ENCODE measurements around the gene USP47. TPM values are rescaled to one million over a fixed set of nuclear protein-coding genes. Genes with fewer than 3 reads are reported as not detected.

Gene USP47
- total RNA-seq, 1 donor from 2014 or later, result 38.7 TPM

- intact Hi-C loops (cut with micrococcal nuclease), result no loop called here
Measured at GRCh38 chr11:11923828-11924227, 82.1 kb downstream of the USP47 start.

DNA sequence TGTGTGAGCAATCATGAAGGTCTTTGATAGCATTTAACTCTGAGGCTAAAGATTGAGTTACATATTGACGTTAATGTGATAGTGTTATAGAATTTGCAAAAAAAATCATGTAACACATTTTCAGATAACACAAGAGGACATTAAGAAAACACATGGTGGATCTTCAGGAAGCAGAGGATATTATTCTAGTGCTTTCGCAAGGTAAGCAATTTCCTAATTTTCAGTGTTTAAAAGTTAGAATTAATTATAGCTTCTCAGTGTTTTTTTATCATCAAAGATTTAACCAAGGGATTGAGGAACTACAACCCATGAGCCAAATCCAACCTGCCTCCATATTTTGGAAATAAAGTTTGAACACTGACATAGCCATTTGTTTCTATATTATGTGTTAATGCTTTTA is 88.1 kb downstream of the USP47 start:
- intact Hi-C loops (cut with micrococcal nuclease), result loop anchor here (2.0 to 5.0 kb wide), 2 partner anchors 37 to 353 kb away; no protein-coding TSS in a partner anchor

- intact Hi-C loops (cut with micrococcal nuclease), result loop anchor here (1.0 to 5.0 kb wide), 3 partner anchors 36 to 351 kb away; no protein-coding TSS in a partner anchor
Measured at GRCh38 chr11:11931461-11932055, 89.8 kb downstream of the USP47 start.

DNA sequence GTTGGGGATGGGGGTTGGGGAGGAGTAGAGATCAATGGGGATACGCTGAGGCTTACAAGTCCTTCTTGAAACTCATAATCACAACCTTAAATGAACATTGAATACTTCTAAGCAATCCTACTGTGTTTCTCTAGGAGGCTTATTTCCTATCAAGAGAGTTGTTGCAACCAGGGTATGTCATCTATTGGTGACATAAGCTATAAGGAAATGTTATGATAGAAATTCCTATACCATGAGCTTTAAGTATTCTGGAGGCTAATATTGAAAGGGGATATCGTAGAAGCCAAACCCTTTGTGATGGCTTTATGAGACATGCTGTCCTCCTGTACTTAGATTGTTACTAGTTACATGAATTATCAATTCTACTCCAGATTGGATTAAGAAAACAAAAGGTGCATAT is 93.8 kb downstream of the USP47 start:
- intact Hi-C loops (cut with micrococcal nuclease), result no loop called here

DNA sequence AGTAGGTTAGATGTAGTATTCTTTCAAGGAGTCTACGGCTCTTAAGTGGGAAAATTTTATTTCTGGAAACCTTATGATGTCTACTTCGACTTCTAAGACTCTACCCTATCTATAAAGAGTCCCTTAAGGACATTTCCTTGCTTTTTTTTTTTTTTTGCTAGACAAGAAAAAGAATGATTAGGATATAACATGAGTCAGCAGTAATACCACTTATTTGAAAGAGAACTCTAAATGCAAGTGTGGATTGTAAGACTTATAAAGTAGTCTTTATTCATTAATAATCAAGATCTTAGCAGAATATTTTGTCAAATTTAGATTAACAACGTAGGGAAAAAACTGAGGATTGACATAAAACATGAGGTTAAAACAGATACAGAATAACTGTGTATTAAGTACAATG is 95.7 kb downstream of the USP47 start:
- intact Hi-C loops (cut with micrococcal nuclease), result no loop called here

GRCh38 chr11:11937957-11938356 is 96.2 kb downstream of the USP47 start:
- intact Hi-C loops (cut with micrococcal nuclease), result no loop called here

DNA sequence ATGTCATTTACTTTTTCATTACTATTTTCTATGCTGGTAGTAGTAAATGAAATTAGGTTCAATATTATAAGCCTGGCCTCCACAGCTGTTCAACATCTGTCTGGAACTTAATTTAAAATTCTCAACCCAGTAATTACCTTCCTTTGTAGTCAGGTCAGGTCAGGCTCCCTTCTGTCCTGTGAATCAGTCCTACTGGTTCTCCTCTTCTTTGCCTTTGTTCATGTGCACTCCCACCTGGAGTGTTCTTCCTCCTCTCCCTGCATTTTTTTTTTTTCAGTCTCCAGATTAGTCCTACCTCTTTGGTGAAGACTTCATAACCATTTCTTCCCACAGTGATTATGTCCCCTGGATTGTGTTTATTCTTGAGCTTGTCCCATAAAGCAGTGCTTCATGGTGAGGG is 98.8 kb downstream of the USP47 start:
- intact Hi-C loops (cut with micrococcal nuclease), result no loop called here

DNA sequence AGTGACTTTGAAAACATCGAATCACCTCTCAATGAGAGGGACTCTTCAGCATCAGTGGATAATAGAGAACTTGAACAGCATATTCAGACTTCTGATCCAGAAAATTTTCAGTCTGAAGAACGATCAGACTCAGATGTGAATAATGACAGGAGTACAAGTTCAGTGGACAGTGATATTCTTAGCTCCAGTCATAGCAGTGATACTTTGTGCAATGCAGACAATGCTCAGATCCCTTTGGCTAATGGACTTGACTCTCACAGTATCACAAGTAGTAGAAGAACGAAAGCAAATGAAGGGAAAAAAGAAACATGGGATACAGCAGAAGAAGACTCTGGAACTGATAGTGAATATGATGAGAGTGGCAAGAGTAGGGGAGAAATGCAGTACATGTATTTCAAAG is 100.9 kb downstream of the USP47 start:
- intact Hi-C loops (cut with micrococcal nuclease), result no loop called here

DNA sequence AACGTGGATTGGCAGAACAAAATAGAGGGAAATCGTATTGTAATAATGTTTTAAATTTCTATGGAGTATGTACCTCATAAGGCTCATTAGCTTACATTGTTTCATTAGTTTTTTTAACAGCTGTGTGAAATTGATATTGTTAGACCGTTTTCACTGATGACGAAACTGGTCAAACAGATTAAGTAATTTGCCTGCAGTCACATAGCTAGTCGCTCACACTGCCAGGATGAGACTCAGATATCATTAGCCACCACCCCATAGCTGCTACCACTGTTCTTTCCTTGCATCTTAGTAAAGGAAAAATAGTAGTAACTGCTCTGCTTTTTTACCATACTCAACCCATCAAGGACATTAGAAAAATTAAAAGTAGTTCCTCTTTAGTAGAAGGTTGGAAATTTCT is 102.7 kb downstream of the USP47 start:
- intact Hi-C loops (cut with micrococcal nuclease), result no loop called here

DNA sequence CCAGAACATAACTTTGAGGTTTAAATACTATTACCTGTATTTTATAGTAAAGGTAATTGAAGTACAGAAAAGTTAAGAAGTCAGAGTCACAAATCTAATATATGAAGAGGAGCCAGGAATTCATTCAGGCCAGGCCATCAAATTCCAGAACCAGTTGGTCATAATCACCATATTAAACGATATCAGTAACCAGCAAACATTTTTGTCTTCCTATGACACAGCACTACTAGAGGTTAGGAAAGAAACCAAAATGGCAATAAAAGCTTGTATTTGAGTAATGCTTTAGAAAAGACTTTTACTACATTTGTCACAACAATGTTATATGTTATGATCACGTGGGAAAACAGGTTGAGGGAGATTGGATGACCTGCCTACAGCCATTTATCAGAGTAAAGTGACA is 104.4 kb downstream of the USP47 start:
- intact Hi-C loops (cut with micrococcal nuclease), result no loop called here

- intact Hi-C loops (cut with micrococcal nuclease), result no loop called here
Measured at GRCh38 chr11:11946878-11947277, 105.1 kb downstream of the USP47 start.

GRCh38 chr11:11947825-11948224 is 106.1 kb downstream of the USP47 start:
- intact Hi-C loops (cut with micrococcal nuclease), result no loop called here

GRCh38 chr11:11948242-11948947 is 106.6 kb downstream of the USP47 start:
- intact Hi-C loops (cut with micrococcal nuclease), result no loop called here

GRCh38 chr11:11949482-11949881 is 107.7 kb downstream of the USP47 start:
- intact Hi-C loops (cut with micrococcal nuclease), result no loop called here

DNA sequence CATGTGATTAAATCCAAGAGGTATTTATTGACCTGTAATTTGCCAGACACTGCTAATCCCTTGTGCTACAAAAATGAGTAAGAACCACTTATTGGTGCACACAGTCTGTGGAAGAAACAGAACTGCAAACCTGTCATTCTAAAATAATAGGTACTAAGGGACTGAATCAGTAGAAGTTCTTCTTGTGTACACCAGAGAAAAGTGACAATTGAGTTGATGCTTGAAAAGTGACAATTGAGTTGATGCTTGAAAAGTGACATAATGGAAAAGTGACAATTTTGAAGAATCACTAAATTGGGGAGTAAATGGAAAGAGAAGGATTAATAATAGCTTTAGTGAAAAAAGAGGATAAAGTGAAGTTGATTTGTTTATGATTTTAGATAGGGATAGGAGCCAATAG is 110.3 kb downstream of the USP47 start:
- intact Hi-C loops (cut with micrococcal nuclease), result no loop called here

DNA sequence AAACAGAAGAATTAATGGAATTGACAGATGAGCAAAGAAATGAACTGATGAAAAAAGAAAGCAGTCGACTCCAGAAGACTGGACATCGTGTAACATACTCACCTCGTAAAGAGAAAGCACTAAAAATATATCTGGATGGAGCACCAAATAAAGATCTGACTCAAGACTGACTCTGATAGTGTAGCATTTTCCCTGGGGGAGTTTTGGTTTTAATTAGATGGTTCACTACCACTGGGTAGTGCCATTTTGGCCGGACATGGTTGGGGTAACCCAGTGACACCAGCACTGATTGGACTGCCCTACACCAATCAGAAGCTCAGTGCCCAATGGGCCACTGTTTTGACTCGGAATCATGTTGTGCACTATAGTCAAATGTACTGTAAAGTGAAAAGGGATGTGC is 114.2 kb downstream of the USP47 start:
- intact Hi-C loops (cut with micrococcal nuclease), result no loop called here

GRCh38 chr11:11958403-11959231 is 116.8 kb downstream of the USP47 start:
- intact Hi-C loops (cut with micrococcal nuclease), result no loop called here

- intact Hi-C loops (cut with micrococcal nuclease), result no loop called here
Measured at GRCh38 chr11:11959601-11960000, 117.8 kb downstream of the USP47 start.

DNA sequence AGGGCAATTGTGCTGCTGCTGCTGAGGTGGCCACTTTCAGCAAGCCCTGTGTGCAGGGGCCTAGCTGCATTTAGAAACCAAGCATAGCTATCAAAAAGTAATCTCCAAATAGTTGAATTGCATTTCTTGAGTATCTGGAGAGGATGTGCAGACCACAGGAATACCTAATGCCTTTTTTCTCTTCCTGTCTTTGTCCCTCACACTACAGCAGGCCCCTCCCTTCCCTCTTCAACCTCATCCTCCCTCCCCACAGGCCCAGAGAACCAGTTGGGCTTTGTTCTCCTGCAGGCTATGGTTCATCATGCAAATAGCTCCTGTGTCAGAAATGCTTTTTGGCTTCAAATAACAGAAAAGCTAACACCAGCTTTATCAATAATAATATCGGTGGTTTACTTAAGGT is 118.9 kb downstream of the USP47 start:
- intact Hi-C loops (cut with micrococcal nuclease), result no loop called here

GRCh38 chr11:11961399-11962028 is 119.7 kb downstream of the USP47 start:
- intact Hi-C loops (cut with micrococcal nuclease), result no loop called here

DNA sequence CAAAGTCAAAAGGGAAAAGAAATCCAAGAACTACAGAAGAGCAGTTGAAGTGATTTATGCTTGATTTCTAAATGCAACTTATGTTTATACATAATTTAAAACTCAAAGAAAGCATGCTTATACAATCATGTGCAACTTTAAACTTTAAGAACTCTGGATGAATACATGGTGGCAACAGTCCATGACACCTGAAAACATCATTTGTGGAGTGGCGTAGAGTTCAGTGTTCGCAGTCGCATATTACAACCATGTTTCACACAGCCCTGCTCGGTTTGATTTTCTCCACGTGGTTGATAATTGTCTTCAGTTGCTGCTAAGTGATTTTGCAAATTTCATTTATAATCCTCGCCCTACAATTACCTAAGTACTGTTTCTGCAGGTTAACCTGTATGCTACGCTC is 121.3 kb downstream of the USP47 start:
- intact Hi-C loops (cut with micrococcal nuclease), result no loop called here

Data from T-helper 2 cell treated with Interferon-gamma antibody and Interleukin-4, amounts not matched to agents 100 ng/mL and 5 ng/mL, for 36 hours (primary cell).